ENCODE results near the gene ZBTB16. TPM values are rescaled to one million over a fixed set of nuclear protein-coding genes. Genes with fewer than 3 reads are reported as not detected.

Gene ZBTB16
- polyA plus RNA-seq, 3 donors, result 4.1 to 12.3 (median 8.3) TPM

GRCh38 chr11:114237321-114238280 is 178.1 kb downstream of the ZBTB16 start:
- H3K9me3 Mint-ChIP-seq, result no peaks in the 10 kb centered on the region
- peaks cover 11% of the 10 kb centered on the region for H4K20me1 ChIP-seq (ENCODE audit: insufficient read depth, low read length)
- 97% methylated on average over 9 of the region's 16 CpGs for WGBS (ENCODE audit: insufficient coverage)
- H3K4me1 Mint-ChIP-seq, result peaks cover 8% of the 10 kb centered on the region
- DNase-seq, result no peak
- no peaks in the 10 kb centered on the region for H3K36me3 ChIP-seq (replicated peaks in 1 of 2; ENCODE audit: control insufficient read depth in 1 of 2, insufficient read depth in 2 of 2, low read length in 2 of 2)
- no peak overlapping the region for H2AFZ ChIP-seq (ENCODE audit: insufficient read depth, low read depth, low read length, poor library complexity, severe bottlenecking)
- H3K9ac ChIP-seq (ENCODE audit: insufficient read depth, low read length, poor library complexity, severe bottlenecking), result no peak overlapping the region
- intact Hi-C loops (cut with micrococcal nuclease), result no loop called here
- H3K4me3 ChIP-seq (replicated peaks in 1 of 3; ENCODE audit: low read depth in 2 of 3, low read length in 3 of 3), result no peak overlapping the region
- no peaks in the 10 kb centered on the region for H3K9me3 ChIP-seq (replicated peaks in 1 of 2; ENCODE audit: control insufficient read depth in 1 of 2, insufficient read depth in 1 of 2, low read length in 2 of 2)
- H3K27me3 ChIP-seq (ENCODE audit: control insufficient read depth in 2 of 2, insufficient read depth in 2 of 2, low read length in 2 of 2), result no peaks in the 10 kb centered on the region
- H3K27ac ChIP-seq (ENCODE audit: low read depth in 1 of 2, low read length in 2 of 2), result no peak overlapping the region
- H3K27me3 Mint-ChIP-seq (ENCODE audit: low read depth in 3 of 3), result peaks cover 0 to 3% (median 0%) of the 10 kb centered on the region in 3 donors
- no peak for TF ChIP-seq CTCF (IDR thresholded peaks at IDR 0.05)
- no peaks in the 10 kb centered on the region for H3K4me1 ChIP-seq (ENCODE audit: control insufficient read depth in 1 of 2, insufficient read depth in 2 of 2, low read length in 2 of 2)
- H3K27ac Mint-ChIP-seq, result no peak overlapping the region
- H3K4me2 ChIP-seq (replicated peaks; ENCODE audit: extremely low read depth, low read length, poor library complexity, severe bottlenecking), result no peak overlapping the region
- H3K79me2 ChIP-seq (ENCODE audit: insufficient read depth, low read length), result no peaks in the 10 kb centered on the region
- H3K4me3 Mint-ChIP-seq, result no peak overlapping the region
- peaks cover 0 to 3% of the 10 kb centered on the region in 2 donors for H3K36me3 Mint-ChIP-seq

DNA sequence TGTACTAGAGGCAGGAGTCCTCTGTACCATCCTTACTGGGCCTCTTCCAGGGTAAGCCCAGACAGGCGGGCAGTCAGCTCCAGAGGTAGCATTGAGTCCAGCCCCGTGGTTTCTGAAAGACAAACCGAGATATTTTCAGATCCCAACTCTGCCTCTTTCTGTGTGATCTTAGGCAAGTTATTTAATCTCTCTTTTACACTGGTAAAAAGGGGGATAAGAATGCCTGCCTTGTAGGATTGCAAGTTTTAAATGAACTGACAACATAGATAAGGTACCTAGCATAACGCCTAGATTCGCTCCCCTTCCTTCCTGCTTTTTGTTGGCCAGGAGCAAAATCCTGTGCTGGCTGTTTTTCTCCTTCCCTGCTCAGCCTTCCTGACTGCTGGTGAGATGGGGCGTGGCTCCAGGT is 180.2 kb downstream of the ZBTB16 start:
- WGBS (ENCODE audit: insufficient coverage), result 94% methylated on average over 3 of the region's 6 CpGs

More for the DNA sequence above, 180.2 kb downstream of the ZBTB16 start:
- no peak for DNase-seq
- H3K79me2 ChIP-seq (ENCODE audit: insufficient read depth, low read length), result no peaks in the 10 kb centered on the region
- H3K4me2 ChIP-seq (replicated peaks; ENCODE audit: extremely low read depth, low read length, poor library complexity, severe bottlenecking), result no peak overlapping the region
- no peak overlapping the region for H3K4me3 Mint-ChIP-seq
- H3K4me1 ChIP-seq (ENCODE audit: control insufficient read depth in 1 of 2, insufficient read depth in 2 of 2, low read length in 2 of 2), result no peaks in the 10 kb centered on the region
- peaks cover 0 to 8% of the 10 kb centered on the region in 2 donors for H3K36me3 Mint-ChIP-seq
- H3K27ac Mint-ChIP-seq, result peak overlapping the region in 2 of 7 donors; percentile 54 to 72
- peaks cover 4% of the 10 kb centered on the region for H3K4me1 Mint-ChIP-seq
- no peaks in the 10 kb centered on the region for H3K27me3 ChIP-seq (ENCODE audit: control insufficient read depth in 2 of 2, insufficient read depth in 2 of 2, low read length in 2 of 2)
- no peak overlapping the region for H3K9ac ChIP-seq (ENCODE audit: insufficient read depth, low read length, poor library complexity, severe bottlenecking)
- H4K20me1 ChIP-seq (ENCODE audit: insufficient read depth, low read length), result peaks cover 4% of the 10 kb centered on the region
- peaks cover 0 to 4% (median 0%) of the 10 kb centered on the region in 3 donors for H3K27me3 Mint-ChIP-seq (ENCODE audit: low read depth in 3 of 3)
- no peaks in the 10 kb centered on the region for H3K9me3 ChIP-seq (replicated peaks in 1 of 2; ENCODE audit: control insufficient read depth in 1 of 2, insufficient read depth in 1 of 2, low read length in 2 of 2)
- H3K9me3 Mint-ChIP-seq, result no peaks in the 10 kb centered on the region
- H2AFZ ChIP-seq (ENCODE audit: insufficient read depth, low read depth, low read length, poor library complexity, severe bottlenecking), result no peak overlapping the region
- intact Hi-C loops (cut with micrococcal nuclease), result no loop called here
- no peak for TF ChIP-seq CTCF (IDR thresholded peaks at IDR 0.05)
- no peak overlapping the region for H3K27ac ChIP-seq (ENCODE audit: low read depth in 1 of 2, low read length in 2 of 2)
- H3K4me3 ChIP-seq (replicated peaks in 1 of 3; ENCODE audit: low read depth in 2 of 3, low read length in 3 of 3), result no peak overlapping the region
- H3K36me3 ChIP-seq (replicated peaks in 1 of 2; ENCODE audit: control insufficient read depth in 1 of 2, insufficient read depth in 2 of 2, low read length in 2 of 2), result no peaks in the 10 kb centered on the region
